Astrocyte of the spinal cord (primary cell): ENCODE measurements around the gene MEIOSIN.
A peak's percentile ranks its signal among the peaks of the same experiment; 100 is the strongest.

Experiments
- DNase-seq: peaks from one replicate; pipeline ENCODE4 v3.0.0; 2011; ENCODE audit warnings: low read depth, low spot score
- H3K4me3 ChIP-seq: 2 replicates; pipeline ENCODE4 v1.5.1; 2011; ENCODE audit warnings: low read depth, mild to moderate bottlenecking, low read length, moderate library complexity
- CTCF ChIP-seq: IDR thresholded peaks from 2 replicates; pipeline ENCODE4 v1.5.1; 2012; ENCODE audit warnings: low read depth, mild to moderate bottlenecking, low read length, inconsistent platforms
- in situ Hi-C: cut with HindIII; loops from 2 replicates; pipeline ENCODE4 v1.10.0; 2017; ENCODE audit warnings: low sequenced_read_pairs

Gene MEIOSIN

GRCh38 chr19:45729800-45730290 is 3.4 kb upstream of the MEIOSIN start:
- DNase-seq = no peak
- in situ Hi-C loops = no loop called here
- H3K4me3 ChIP-seq = peak overlapping the region; percentile 82
- no peak for TF ChIP-seq CTCF

- in situ Hi-C loops = no loop called here
These were observed 2.6 kb upstream of the MEIOSIN start, which contains the start of gene FBXO46 for GRCh38 chr19:45730368-45731288. FBXO46 (minus strand) TSS chr19:45730896; CDS start chr19:45713495, 17,401 bp downstream.

GRCh38 chr19:45739498-45740439 is 6.5 kb downstream of the MEIOSIN start:
- DNase-seq = no peak
- TF ChIP-seq CTCF = no peak
- no peak overlapping the region for H3K4me3 ChIP-seq
- in situ Hi-C loops = no loop called here

More at GRCh38 chr19:45730368-45731288, 2.6 kb upstream of the MEIOSIN start, which contains the start of gene FBXO46:
- H3K4me3 ChIP-seq = peak within 1 kb of the TSS; percentile 82
- peak; percentile 98 for DNase-seq
- TF ChIP-seq CTCF = peak; percentile 39

GRCh38 chr19:45742969-45743368 is 9.7 kb downstream of the MEIOSIN start:
- H3K4me3 ChIP-seq = no peak overlapping the region
- DNase-seq = no peak
- in situ Hi-C loops = no loop called here
- TF ChIP-seq CTCF = no peak

- no peak overlapping the region for H3K4me3 ChIP-seq
- in situ Hi-C loops = no loop called here
- no peak for DNase-seq
- no peak for TF ChIP-seq CTCF
These were observed 12.4 kb downstream of the MEIOSIN start for GRCh38 chr19:45745606-45746005.

- no peak overlapping the region for H3K4me3 ChIP-seq
- no peak for DNase-seq
- TF ChIP-seq CTCF = no peak
- in situ Hi-C loops = no loop called here
These were observed 13.6 kb downstream of the MEIOSIN start for GRCh38 chr19:45746866-45747265.
